ENCODE results near the gene DIS3L2. TPM values are rescaled to one million over a fixed set of nuclear protein-coding genes. Genes with fewer than 3 reads are reported as not detected.

DIS3L2 gene
- total RNA-seq, 1 experiment from 2014 or later, result 39.1 TPM

DNA sequence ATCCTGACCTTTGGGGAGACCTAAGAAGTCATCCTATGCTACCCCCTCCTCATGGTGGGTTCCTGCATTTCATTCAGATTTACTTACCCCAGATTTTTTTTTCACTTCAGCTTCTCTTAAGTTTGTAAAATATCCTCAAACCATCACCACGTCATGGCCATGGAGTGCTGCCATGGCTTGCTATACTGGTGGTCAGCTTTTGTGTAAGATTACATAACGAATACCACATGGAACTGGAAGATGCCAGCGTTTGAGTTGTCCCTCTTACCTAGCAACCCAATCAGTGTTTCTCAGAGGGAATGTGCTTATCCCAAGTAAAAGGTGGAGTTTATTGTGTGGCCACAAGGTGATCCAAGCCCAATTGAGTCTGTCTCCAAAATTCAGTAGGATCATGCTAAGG lies 268.4 kb downstream of the DIS3L2 start:
- no peaks in the 10 kb centered on the region for H3K9me2 ChIP-seq (ENCODE audit: insufficient read depth)
- H2AFZ ChIP-seq, result no peak overlapping the region
- no peaks in the 10 kb centered on the region for H3F3A ChIP-seq (ENCODE audit: insufficient read depth, low read depth)
- peaks cover 9% of the 10 kb centered on the region; the same call in 1 of the 2 replicates for H3K4me1 ChIP-seq (replicated peaks; ENCODE audit: insufficient read depth)
- H3K79me2 ChIP-seq (ENCODE audit: low read depth), result no peaks in the 10 kb centered on the region
- TF ChIP-seq EZH2 (IDR thresholded peaks at IDR 0.05; ENCODE audit: low read depth), result no peak
- TF ChIP-seq, protein P1, sequence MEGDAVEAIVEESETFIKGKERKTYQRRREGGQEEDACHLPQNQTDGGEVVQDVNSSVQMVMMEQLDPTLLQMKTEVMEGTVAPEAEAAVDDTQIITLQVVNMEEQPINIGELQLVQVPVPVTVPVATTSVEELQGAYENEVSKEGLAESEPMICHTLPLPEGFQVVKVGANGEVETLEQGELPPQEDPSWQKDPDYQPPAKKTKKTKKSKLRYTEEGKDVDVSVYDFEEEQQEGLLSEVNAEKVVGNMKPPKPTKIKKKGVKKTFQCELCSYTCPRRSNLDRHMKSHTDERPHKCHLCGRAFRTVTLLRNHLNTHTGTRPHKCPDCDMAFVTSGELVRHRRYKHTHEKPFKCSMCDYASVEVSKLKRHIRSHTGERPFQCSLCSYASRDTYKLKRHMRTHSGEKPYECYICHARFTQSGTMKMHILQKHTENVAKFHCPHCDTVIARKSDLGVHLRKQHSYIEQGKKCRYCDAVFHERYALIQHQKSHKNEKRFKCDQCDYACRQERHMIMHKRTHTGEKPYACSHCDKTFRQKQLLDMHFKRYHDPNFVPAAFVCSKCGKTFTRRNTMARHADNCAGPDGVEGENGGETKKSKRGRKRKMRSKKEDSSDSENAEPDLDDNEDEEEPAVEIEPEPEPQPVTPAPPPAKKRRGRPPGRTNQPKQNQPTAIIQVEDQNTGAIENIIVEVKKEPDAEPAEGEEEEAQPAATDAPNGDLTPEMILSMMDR (conservative IDR thresholded peaks at IDR 0.05), result no peak
- H4K20me1 ChIP-seq (ENCODE audit: insufficient read depth), result no peaks in the 10 kb centered on the region
- no peak overlapping the region for H3K4me3 ChIP-seq
- BruUV-seq (replicated peaks), result no TSS peak
- H3K27me3 ChIP-seq (ENCODE audit: insufficient read depth, low read depth), result no peaks in the 10 kb centered on the region
- DNase-seq, result no peak
- no peaks in the 10 kb centered on the region for H3K36me3 ChIP-seq (ENCODE audit: low read depth)
- H3K9me3 ChIP-seq (ENCODE audit: insufficient read depth, low read depth), result no peaks in the 10 kb centered on the region
- ChIA-PET POLR2A (ENCODE audit: unreplicated experiment) (no interaction called here), CTCF (no interaction called here)
- H3K4me2 ChIP-seq, result no peak overlapping the region
- no peak overlapping the region for H3K27ac ChIP-seq
- intact Hi-C loops (cut with micrococcal nuclease; ENCODE audit: unreplicated experiment), result no loop called here

GRCh38 chr2:232230560-232230959 lies 269.0 kb downstream of the DIS3L2 start:
- CTCF ChIA-PET, result no interaction called here
- Histone ChIP-seq H3K9me2 (ENCODE audit: insufficient read depth) (no peaks in the 10 kb centered on the region), H3K36me3 (ENCODE audit: low read depth) (no peaks in the 10 kb centered on the region), H3K27me3 (ENCODE audit: insufficient read depth, low read depth) (no peaks in the 10 kb centered on the region), H3K9me3 (ENCODE audit: insufficient read depth, low read depth) (no peaks in the 10 kb centered on the region), H3K79me2 (ENCODE audit: low read depth) (no peaks in the 10 kb centered on the region), H3K27ac (no peak overlapping the region), H4K20me1 (ENCODE audit: insufficient read depth) (no peaks in the 10 kb centered on the region), H3K4me1 (replicated peaks; ENCODE audit: insufficient read depth) (peaks cover 16% of the 10 kb centered on the region), H2AFZ (no peak overlapping the region), H3K4me3 (no peak overlapping the region), H3F3A (ENCODE audit: insufficient read depth, low read depth) (no peaks in the 10 kb centered on the region), H3K4me2 (no peak overlapping the region)
- DNase-seq, result no peak
- POLR2A ChIA-PET (ENCODE audit: unreplicated experiment), result no interaction called here
- intact Hi-C loops (cut with micrococcal nuclease; ENCODE audit: unreplicated experiment), result no loop called here
- TF ChIP-seq EZH2 (IDR thresholded peaks at IDR 0.05; ENCODE audit: low read depth), result no peak
- TF ChIP-seq, protein P1 (conservative IDR thresholded peaks at IDR 0.05), result no peak
- no TSS peak for BruUV-seq (replicated peaks)

- H3F3A ChIP-seq (ENCODE audit: insufficient read depth, low read depth), result no peaks in the 10 kb centered on the region
- no peaks in the 10 kb centered on the region for H3K27me3 ChIP-seq (ENCODE audit: insufficient read depth, low read depth)
- BruUV-seq (replicated peaks), result no TSS peak
- TF ChIP-seq EZH2 (IDR thresholded peaks at IDR 0.05; ENCODE audit: low read depth), result no peak
- TF ChIP-seq, protein P1 (conservative IDR thresholded peaks at IDR 0.05), result no peak
- H3K9me3 ChIP-seq (ENCODE audit: insufficient read depth, low read depth), result no peaks in the 10 kb centered on the region
- no peak overlapping the region for H3K4me3 ChIP-seq
- peaks cover 26% of the 10 kb centered on the region for H3K4me1 ChIP-seq (replicated peaks; ENCODE audit: insufficient read depth)
- no peaks in the 10 kb centered on the region for H4K20me1 ChIP-seq (ENCODE audit: insufficient read depth)
- H3K4me2 ChIP-seq, result no peak overlapping the region
- H3K9me2 ChIP-seq (ENCODE audit: insufficient read depth), result no peaks in the 10 kb centered on the region
- peak; percentile 33 to 50 for DNase-seq
- no peaks in the 10 kb centered on the region; the same call in 1 of the 2 replicates for H3K79me2 ChIP-seq (ENCODE audit: low read depth)
- no peak overlapping the region for H3K27ac ChIP-seq
- no peaks in the 10 kb centered on the region for H3K36me3 ChIP-seq (ENCODE audit: low read depth)
- no peak overlapping the region for H2AFZ ChIP-seq
- intact Hi-C loops (cut with micrococcal nuclease; ENCODE audit: unreplicated experiment), result no loop called here
- CTCF ChIA-PET, result no interaction called here
- POLR2A ChIA-PET (ENCODE audit: unreplicated experiment), result no interaction called here
Measured at GRCh38 chr2:232231554-232231953, 270.0 kb downstream of the DIS3L2 start.
